B cell (primary cell): Measurements from ENCODE around the gene TUBG1.
"Not testable (repeated sequence)": the region's sequence is repeated elsewhere in the genome, so short reads cannot be mapped to it uniquely, and the experiment has no call there.

ENCODE experiments used
- EZH2 ChIP-seq: IDR thresholded peaks from 2 replicates; pipeline ENCODE4 v1.6.1; 2012; ENCODE audit warnings: borderline replicate concordance, low read depth, mild to moderate bottlenecking, moderate library complexity, low read length; ENCODE audit not compliant: insufficient read depth, poor library complexity, severe bottlenecking
- TF ChIP-seq, protein P1 (sequence below): fragments of 200-600 bp; IDR thresholded peaks from one replicate; pipeline ENCODE4 v1.8.0; 2022; ENCODE audit warnings: antibody characterized with exemption, mild to moderate bottlenecking

DNA sequence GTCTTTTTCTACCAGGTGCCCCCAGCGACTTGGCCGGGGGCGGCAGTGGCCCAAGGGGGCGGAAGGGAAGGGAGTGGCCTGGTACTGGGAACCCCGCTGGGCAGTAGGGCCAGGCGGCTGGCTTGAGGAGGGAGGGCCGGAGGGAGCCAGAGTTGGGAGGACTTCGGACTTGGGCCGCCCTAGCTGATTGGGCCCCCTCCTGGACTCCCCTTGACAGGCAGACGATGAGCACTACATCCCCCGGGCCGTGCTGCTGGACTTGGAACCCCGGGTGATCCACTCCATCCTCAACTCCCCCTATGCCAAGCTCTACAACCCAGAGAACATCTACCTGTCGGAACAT lies 50.4 kb downstream of the TUBG1 start:
- TF ChIP-seq, protein P1, sequence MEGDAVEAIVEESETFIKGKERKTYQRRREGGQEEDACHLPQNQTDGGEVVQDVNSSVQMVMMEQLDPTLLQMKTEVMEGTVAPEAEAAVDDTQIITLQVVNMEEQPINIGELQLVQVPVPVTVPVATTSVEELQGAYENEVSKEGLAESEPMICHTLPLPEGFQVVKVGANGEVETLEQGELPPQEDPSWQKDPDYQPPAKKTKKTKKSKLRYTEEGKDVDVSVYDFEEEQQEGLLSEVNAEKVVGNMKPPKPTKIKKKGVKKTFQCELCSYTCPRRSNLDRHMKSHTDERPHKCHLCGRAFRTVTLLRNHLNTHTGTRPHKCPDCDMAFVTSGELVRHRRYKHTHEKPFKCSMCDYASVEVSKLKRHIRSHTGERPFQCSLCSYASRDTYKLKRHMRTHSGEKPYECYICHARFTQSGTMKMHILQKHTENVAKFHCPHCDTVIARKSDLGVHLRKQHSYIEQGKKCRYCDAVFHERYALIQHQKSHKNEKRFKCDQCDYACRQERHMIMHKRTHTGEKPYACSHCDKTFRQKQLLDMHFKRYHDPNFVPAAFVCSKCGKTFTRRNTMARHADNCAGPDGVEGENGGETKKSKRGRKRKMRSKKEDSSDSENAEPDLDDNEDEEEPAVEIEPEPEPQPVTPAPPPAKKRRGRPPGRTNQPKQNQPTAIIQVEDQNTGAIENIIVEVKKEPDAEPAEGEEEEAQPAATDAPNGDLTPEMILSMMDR: not testable (repeated sequence)
- TF ChIP-seq EZH2: not testable (repeated sequence)
